Fibroblast of lung (primary cell): ENCODE results near the gene XPR1. TPM values are rescaled to one million over a fixed set of nuclear protein-coding genes. Genes with fewer than 3 reads are reported as not detected.

Source experiments
- DNase-seq, 2 donors: peaks; one replicate each; pipeline versions ENCODE4 v3.0.0 to v3.0.0-alpha.2; 2010; ENCODE audit warnings: low read depth in 2 of 2
- H2AFZ ChIP-seq: 2 replicates; pipeline ENCODE4 v1.5.1; 2012; ENCODE audit warnings: low read length, control low read depth, inconsistent platforms
- H3K27ac ChIP-seq: 2 replicates; pipeline ENCODE4 v1.5.1; 2011; ENCODE audit warnings: low read length, control low read depth; ENCODE audit not compliant: insufficient read depth
- H3K27me3 ChIP-seq: 2 replicates; pipeline ENCODE4 v1.5.1; 2011; ENCODE audit warnings: mild to moderate bottlenecking, low read length; ENCODE audit not compliant: control insufficient read depth, insufficient read depth
- H3K36me3 ChIP-seq: 2 replicates; pipeline ENCODE4 v1.5.1; 2011; ENCODE audit warnings: low read length; ENCODE audit not compliant: control insufficient read depth, insufficient read depth
- H3K4me1 ChIP-seq: 2 replicates; pipeline ENCODE4 v1.5.1; 2011; ENCODE audit warnings: low read length; ENCODE audit not compliant: control insufficient read depth, insufficient read depth; ENCODE audit errors: extremely low read depth
- H3K4me2 ChIP-seq: 2 replicates; pipeline ENCODE4 v1.5.1; 2011; ENCODE audit warnings: low read length, control low read depth; ENCODE audit not compliant: insufficient read depth; ENCODE audit errors: extremely low read depth
- H3K4me3 ChIP-seq, 4 experiments: fragments of 200-600 bp in 1 of 4; sonication (generic) in 1 of 4; replicated peaks in 1 of 4; 2 replicates each; pipeline ENCODE4 v1.5.1; 2011 to 2016; ENCODE audit warnings: low read length in 4 of 4, low read depth in 3 of 4, mild to moderate bottlenecking in 3 of 4, control low read depth in 2 of 4, inconsistent platforms in 1 of 4, mixed read lengths in 1 of 4; ENCODE audit not compliant: insufficient read depth in 1 of 4; ENCODE audit errors: control extremely low read depth in 1 of 4
- H3K79me2 ChIP-seq: 2 replicates; pipeline ENCODE4 v1.5.1; 2012; ENCODE audit warnings: mild to moderate bottlenecking, low read length, inconsistent platforms; ENCODE audit not compliant: control insufficient read depth, insufficient read depth
- H3K9ac ChIP-seq: 2 replicates; pipeline ENCODE4 v1.5.1; 2011; ENCODE audit warnings: mild to moderate bottlenecking, low read length, control low read depth; ENCODE audit not compliant: insufficient read depth
- H3K9me3 ChIP-seq: 2 replicates; pipeline ENCODE4 v1.5.1; 2012; ENCODE audit warnings: low read depth, low read length; ENCODE audit not compliant: control insufficient read depth, insufficient read depth
- H4K20me1 ChIP-seq: 2 replicates; pipeline ENCODE4 v1.5.1; 2011; ENCODE audit warnings: low read length; ENCODE audit not compliant: control insufficient read depth, insufficient read depth; ENCODE audit errors: extremely low read depth
- EZH2 ChIP-seq: IDR thresholded peaks from 2 replicates; pipeline ENCODE4 v1.5.1; 2012; ENCODE audit warnings: low read length, control low read depth, mild to moderate bottlenecking; ENCODE audit errors: missing control alignments
- polyA plus RNA-seq, 2 donors: library from polyadenylated mRNA; depleted of rRNA in 1 of 2; stranded (reverse) in 1 of 2; unstranded in 1 of 2; fragments of >200 nt; gene quantifications; 2 replicates each; pipeline ENCODE4 v1.2.1, GENCODE V29; 2011 to 2012; ENCODE audit warnings: missing spikeins in 1 of 2
- total RNA-seq: library from RNA; depleted of rRNA; stranded (reverse); fragments of >200 nt; gene quantifications from 2 replicates; pipeline ENCODE4 v1.2.1, GENCODE V29; 2014
- TF ChIP-seq, protein P1 (sequence below), 2 donors: IDR thresholded peaks in 1 of 2; conservative IDR thresholded peaks in 1 of 2; 1 replicate in 1 of 2; 2 replicates in 1 of 2; pipeline ENCODE4 v1.5.1; 2011 to 2012; ENCODE audit warnings: low read length in 2 of 2, control low read depth in 1 of 2, inconsistent platforms in 1 of 2, low read depth in 1 of 2, mild to moderate bottlenecking in 1 of 2

The XPR1 gene
- total and polyA plus RNA-seq, 2 donors (not counting 1 experiment from before 2014, with no cell fraction given), result 18.4 to 31.5 TPM

DNA sequence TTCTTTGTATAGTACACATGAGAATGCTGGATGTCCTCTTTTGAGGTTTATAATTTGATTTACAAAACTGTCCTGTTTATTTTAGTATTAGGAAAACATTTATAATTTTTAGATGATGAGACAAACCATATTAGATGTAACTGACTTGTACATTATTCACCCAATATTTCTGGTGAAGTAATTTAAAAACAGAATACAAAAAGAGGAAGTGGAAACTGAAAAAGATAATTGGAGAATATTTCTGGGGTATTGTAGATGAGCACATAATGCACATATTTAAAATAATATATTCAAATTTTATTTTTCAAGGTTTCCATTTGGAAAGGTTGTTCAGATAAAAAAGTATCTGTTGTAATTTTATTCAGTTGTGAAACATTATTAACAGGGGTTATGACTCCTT, 40.7 kb downstream of the XPR1 start:
- no peaks in the 10 kb centered on the region for H3K79me2 ChIP-seq
- no peak for DNase-seq
- no peaks in the 10 kb centered on the region for H3K27me3 ChIP-seq
- H3K9me3 ChIP-seq, result no peaks in the 10 kb centered on the region
- no peak overlapping the region for H3K9ac ChIP-seq
- H3K4me2 ChIP-seq, result no peak overlapping the region
- H3K36me3 ChIP-seq, result no peaks in the 10 kb centered on the region
- TF ChIP-seq, protein P1, sequence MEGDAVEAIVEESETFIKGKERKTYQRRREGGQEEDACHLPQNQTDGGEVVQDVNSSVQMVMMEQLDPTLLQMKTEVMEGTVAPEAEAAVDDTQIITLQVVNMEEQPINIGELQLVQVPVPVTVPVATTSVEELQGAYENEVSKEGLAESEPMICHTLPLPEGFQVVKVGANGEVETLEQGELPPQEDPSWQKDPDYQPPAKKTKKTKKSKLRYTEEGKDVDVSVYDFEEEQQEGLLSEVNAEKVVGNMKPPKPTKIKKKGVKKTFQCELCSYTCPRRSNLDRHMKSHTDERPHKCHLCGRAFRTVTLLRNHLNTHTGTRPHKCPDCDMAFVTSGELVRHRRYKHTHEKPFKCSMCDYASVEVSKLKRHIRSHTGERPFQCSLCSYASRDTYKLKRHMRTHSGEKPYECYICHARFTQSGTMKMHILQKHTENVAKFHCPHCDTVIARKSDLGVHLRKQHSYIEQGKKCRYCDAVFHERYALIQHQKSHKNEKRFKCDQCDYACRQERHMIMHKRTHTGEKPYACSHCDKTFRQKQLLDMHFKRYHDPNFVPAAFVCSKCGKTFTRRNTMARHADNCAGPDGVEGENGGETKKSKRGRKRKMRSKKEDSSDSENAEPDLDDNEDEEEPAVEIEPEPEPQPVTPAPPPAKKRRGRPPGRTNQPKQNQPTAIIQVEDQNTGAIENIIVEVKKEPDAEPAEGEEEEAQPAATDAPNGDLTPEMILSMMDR (conservative IDR thresholded peaks at IDR 0.05 in 1 of 2, IDR thresholded peaks at IDR 0.05 in 1 of 2; ENCODE audit: low read depth in 1 of 2, low read length in 2 of 2), result no peak
- TF ChIP-seq EZH2, result no peak
- H3K4me1 ChIP-seq, result no peaks in the 10 kb centered on the region
- no peak overlapping the region for H2AFZ ChIP-seq
- no peak overlapping the region for H3K4me3 ChIP-seq
- no peaks in the 10 kb centered on the region for H4K20me1 ChIP-seq
- no peak overlapping the region for H3K27ac ChIP-seq

DNA sequence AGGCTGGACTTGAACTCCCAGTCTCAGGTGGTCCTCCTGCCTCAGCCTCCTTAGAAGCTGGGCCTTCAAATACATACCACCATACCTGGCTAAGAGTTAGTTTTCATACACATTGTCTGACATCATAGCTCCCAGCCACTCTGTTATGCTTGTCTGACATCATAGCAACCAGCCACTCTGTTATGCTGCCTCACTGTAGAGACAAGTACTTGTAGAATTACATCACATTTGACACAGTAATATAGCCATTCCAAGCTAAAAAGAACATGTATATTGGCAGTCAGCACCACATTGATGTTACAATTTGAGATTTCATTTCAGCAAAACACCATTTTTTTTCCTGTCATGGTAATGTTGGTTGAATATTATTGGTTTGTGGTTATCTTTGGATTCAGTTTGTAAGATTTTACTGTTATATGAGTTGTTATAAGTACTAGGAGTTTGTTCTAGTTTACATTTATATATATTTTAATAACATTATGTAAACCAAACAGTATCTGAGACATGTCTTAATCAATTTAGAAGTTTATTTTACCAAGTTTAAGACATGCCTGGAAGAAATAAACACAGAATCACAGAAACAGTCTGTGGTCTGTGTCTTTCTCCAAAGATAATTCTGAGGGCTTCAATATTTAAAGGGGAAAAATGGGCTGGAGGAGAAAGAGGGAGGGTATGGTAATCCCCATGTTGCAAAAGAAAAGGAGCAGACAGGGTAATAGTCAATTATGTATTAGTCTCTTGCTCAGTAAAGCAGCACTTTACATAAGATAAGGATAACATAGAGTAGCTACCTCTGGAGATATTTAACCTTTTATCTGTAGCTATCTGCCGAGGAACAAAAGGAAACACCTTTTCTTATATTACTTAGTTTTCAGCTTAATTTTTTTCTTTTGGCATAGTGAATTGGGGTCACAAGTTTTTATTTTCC, 43.0 kb downstream of the XPR1 start:
- Histone ChIP-seq H3K9me3 (no peaks in the 10 kb centered on the region), H3K27ac (no peak overlapping the region), H3K9ac (no peak overlapping the region), H3K4me1 (no peaks in the 10 kb centered on the region), H2AFZ (no peak overlapping the region), H3K27me3 (no peaks in the 10 kb centered on the region), H3K4me3 (no peak overlapping the region), H3K4me2 (no peak overlapping the region), H3K36me3 (no peaks in the 10 kb centered on the region), H3K79me2 (no peaks in the 10 kb centered on the region), H4K20me1 (no peaks in the 10 kb centered on the region)
- TF ChIP-seq EZH2, result no peak
- TF ChIP-seq, protein P1 (conservative IDR thresholded peaks at IDR 0.05 in 1 of 2, IDR thresholded peaks at IDR 0.05 in 1 of 2; ENCODE audit: low read depth in 1 of 2, low read length in 2 of 2), result no peak
- peak; percentile 52 to 93 for DNase-seq

DNA sequence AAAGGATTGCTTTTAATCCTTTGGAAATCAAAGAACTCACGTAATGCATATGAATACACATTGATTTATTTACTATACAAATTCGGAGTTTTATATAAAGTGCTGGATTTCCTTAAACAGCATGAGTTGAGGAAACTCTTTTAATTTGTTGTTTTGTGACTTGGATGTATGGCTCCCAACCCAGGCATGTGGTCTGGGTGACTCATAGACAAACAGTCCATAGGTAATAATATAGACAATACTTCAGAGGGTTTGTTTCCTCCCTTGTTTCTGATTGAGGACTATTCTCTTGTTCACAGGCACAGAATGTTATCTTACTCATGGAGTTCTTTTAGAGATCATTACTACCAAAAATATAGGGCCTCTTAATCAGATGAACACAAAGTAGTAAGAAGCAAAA, 43.8 kb downstream of the XPR1 start:
- H4K20me1 ChIP-seq, result no peaks in the 10 kb centered on the region
- no peaks in the 10 kb centered on the region for H3K79me2 ChIP-seq

More for the DNA sequence above, 43.8 kb downstream of the XPR1 start:
- H3K27me3 ChIP-seq, result no peaks in the 10 kb centered on the region
- H3K27ac ChIP-seq, result no peak overlapping the region
- no peak overlapping the region for H3K9ac ChIP-seq
- no peaks in the 10 kb centered on the region for H3K36me3 ChIP-seq
- no peak overlapping the region for H2AFZ ChIP-seq
- no peak for DNase-seq
- no peak overlapping the region for H3K4me2 ChIP-seq
- TF ChIP-seq EZH2, result no peak
- TF ChIP-seq, protein P1 (conservative IDR thresholded peaks at IDR 0.05 in 1 of 2, IDR thresholded peaks at IDR 0.05 in 1 of 2; ENCODE audit: low read depth in 1 of 2, low read length in 2 of 2), result no peak
- no peaks in the 10 kb centered on the region for H3K4me1 ChIP-seq
- no peak overlapping the region for H3K4me3 ChIP-seq
- no peaks in the 10 kb centered on the region for H3K9me3 ChIP-seq
